HG02759 (cell line): Measurements from ENCODE around the gene FOCAD.
A peak's percentile ranks its signal among the peaks of the same experiment; 100 is the strongest.

ENCODE experiments used
- ATAC-seq: cut with Tn5 transposase; IDR thresholded peaks from one replicate; pipeline ENCODE4 v1.9.1; 2021; ENCODE audit warnings: mild to moderate bottlenecking, moderate library complexity; ENCODE audit not compliant: unreplicated experiment

The FOCAD gene

GRCh38 chr9:20870115-20870514 lies 186.1 kb downstream of the FOCAD start:
- ATAC-seq = no peak

DNA sequence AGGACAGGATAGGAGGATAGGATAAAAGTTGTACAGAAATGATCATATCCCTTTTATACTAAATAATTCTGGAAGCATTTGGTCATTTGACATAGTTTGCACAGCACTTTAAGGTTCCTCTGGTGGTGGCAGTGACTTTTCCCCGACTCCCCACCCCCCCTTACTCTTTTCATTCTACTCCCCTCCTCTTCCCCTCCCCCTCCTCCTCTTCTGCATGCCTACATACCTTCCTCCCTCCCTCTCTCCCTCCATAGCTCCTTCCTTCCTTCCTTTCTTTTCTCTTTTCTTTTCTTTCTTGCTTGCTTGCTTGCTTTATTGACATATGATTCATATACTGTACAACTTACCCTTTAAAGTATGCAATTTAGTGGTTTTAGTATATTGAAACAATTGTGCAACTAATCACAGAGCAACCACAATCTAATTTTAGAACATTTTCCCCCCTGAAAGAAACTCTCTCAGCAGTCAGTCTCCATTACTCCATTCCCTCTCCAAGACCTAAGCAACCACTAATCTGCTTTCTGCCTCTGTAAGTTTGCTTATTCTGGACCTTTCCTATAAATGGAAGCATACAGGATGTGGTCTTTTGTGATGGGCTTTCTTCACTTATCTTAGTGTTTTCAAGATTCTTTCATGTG lies 188.4 kb downstream of the FOCAD start:
- ATAC-seq = no peak

- ATAC-seq = no peak
Measured at GRCh38 chr9:20873240-20873865, 189.3 kb downstream of the FOCAD start.

DNA sequence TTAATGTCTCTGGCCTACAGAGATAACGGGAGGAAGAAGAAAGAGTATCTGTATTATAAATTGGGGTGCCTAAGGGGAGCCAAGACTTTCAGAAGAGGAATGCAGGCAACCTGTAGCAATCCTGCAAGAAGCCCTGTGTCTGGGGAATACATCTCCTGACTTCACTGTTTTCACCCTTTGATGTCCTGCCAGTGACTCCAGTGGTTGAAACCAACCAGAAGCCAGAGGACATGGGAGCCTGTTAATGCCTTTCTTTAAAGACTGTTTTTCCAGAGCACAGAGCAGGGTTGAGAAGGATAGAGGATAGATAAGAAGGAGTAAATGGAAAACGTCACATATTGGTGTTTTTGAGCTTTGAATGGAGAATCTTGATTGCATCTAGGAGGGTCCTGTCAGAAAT lies 196.2 kb downstream of the FOCAD start:
- ATAC-seq = no peak

- ATAC-seq = no peak
Measured at GRCh38 chr9:20880675-20881074, 196.6 kb downstream of the FOCAD start.

- ATAC-seq = peak; percentile 52
Measured at GRCh38 chr9:20884985-20885593, 201.0 kb downstream of the FOCAD start.

GRCh38 chr9:20898885-20899554 lies 215.0 kb downstream of the FOCAD start:
- no peak for ATAC-seq

DNA sequence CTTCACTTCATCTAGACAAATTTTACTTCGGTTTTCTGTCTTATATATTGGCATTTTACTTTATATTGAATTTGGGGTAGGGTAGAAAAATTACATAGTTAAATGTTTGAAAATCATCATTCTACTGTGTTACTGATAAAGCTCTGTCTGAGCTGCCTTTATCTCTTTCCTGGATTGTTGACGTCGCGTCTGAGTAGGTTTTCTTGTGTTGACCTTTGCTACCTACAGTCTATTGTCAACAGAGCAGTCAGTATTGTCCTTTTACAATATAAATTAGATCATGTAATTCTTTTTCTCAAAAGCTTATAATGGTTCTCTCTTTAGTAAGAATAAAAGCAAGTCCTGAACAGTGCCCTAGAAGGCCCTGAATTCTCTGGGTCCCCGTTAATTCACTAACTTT lies 219.2 kb downstream of the FOCAD start:
- ATAC-seq = no peak

DNA sequence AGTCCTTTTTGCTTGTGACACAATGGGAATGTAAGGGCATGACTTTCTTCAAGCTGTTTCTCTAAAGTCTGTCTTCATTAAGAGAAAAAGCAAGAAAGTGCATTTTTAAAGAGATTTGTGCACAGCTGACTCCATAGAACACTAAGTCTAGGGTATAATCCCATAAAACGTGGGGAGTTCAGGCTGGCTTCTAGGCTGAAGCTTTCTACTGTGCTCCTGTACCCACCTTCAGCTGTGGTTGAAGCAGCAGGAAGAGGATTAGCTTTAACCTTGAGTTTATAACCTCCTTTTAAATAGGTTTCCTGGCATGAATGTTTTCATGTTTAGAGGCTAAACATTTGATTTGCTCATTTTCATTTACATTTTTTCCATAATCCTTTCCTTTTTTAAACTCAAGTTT lies 220.9 kb downstream of the FOCAD start:
- no peak for ATAC-seq

DNA sequence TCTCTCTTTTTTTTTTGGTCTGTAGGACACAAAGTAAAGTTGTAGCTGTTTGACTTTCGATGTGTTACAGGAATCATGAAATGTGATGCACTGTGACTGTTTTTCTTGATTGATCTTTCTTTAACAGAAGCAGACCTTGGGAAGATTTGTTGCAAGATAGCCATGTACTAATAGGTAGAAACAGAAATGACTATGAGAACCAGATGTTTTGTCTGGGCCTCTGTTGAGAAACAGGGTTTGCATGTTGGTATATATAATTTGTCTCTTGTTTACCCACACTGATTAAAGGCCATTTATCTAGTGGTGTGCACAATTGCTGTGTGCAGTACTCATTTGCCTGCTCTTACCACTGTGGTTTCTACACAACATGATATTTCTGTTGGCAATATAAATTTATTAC lies 222.3 kb downstream of the FOCAD start:
- ATAC-seq = no peak

DNA sequence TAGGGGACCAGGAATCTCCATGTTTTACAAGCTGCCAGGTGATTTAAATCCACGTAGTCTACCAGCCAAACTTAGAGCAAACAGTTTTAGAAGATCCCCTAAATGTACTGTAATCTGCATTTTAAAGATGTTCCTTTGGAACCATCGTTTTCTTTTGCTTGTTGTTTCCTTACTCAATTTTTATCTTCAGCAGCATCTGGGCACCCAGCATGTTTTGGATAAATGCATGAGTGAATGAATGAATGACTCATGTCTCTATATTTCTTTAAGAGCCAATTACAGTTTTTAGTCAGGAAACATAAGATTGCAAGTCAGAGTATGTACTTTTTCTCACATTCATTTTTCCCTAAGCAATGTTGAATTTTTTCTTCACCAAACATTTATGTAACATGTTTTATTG lies 224.4 kb downstream of the FOCAD start:
- no peak for ATAC-seq

GRCh38 chr9:20914556-20914955 lies 230.5 kb downstream of the FOCAD start:
- ATAC-seq = no peak

DNA sequence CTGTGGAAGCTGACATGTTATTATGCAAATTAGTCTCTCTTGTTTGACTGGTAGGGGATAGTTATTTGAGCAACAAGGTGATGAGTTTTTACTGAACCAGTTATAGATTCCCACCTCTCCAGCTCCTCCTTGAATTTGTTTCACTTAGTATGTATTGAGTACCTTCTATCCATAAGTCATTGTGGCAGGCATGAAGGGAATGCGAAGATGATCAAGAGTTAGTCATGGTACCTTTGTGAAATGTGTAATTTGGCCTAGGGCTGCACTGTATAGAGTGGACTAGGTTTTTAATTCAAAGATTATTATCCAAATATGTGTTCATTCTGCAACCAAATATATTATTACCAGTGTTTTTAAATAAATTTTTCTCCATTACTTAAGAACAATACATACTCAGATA lies 237.3 kb downstream of the FOCAD start:
- ATAC-seq = no peak

DNA sequence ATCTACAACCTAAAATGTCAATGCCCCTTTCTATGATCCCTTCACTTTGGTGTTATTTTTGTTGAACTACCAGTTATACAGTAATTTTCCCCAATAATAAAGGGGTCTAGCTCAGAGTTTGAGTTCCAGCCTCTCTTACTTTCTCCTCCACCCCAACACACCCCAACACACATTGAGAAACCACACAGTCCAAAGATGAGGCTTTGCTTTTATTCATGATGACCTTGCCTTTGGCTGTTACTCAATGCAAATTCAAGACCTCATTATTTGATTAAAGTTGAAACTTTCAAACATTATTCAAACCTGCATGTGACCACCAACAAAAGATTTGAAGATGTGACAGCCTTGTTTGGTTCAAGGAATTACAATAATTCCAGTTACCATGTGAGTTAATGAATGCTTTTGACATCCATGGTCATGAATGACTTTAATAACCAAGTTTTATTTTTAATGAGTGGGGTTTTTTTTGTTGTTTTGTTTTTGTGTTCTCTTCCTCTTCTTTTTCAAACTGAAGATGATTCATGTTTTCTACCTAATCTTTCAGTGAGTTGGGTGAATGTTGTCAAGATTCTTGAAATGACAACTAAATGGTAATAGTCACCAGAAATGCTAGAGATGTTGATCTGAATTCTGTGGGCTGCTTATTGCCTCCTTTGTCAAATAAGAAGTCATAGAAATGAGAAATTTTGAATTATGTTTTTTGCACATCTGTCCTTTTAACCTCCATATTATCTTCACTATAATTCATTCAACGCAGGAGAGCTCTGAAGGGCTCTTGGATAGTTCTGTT lies 241.4 kb downstream of the FOCAD start:
- ATAC-seq = no peak

GRCh38 chr9:20929276-20929675 lies 245.2 kb downstream of the FOCAD start:
- no peak for ATAC-seq

DNA sequence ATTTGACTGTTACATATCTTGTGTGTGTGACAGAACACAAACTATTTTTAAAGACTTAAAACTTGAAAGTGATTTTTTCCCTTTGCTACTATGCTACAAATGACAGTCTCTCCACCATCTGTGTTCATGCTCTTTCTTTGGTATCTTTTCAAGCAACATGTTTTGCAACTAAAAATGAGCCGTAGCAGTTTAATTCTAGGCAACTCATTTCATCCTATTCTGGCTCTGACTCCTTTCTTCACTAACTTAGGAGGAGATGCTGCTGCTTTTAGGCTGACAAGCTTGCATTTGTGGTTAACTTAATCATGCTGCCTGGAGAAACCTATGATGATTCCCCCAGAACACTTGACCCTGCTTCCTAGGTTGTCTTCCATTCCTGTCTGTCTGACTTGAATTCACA lies 246.8 kb downstream of the FOCAD start:
- ATAC-seq = no peak

DNA sequence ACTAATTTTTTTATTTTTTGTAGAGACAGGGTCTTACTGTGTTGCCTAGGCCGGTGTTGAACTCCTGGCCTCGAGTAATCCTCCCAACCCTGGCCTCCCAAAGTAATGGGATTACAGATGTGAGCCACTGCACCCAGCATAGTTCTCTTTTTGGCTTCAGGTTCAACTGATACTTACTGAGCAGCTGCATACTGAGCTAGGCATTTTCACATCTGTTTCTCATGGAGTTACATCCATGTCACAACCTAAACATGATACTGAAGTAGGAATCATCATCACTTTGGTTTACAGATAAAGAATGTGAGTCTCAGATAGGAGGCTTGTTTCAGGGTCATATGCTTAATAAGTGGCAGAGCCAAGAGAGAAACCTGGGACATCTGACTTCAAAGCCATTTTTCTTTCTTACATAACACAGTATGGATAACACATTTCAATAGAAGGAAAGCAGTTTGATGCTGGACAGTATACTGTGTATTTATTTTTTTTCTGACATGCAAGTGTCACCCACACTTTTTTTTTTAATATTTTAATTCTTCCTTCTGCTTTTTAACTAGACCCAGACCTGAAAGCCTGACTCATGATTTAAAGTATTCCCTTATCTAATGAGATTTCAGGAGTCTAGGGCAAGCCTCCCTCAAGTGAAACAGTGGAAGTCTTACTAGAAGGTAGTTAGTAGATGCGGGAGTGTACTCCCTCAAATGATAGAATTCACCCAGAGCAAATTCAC lies 256.6 kb downstream of the FOCAD start:
- ATAC-seq = peak; percentile 38

- peak; percentile 99 for ATAC-seq
Measured at GRCh38 chr9:20941174-20941690, 257.2 kb downstream of the FOCAD start.

GRCh38 chr9:20944507-20944906 lies 260.4 kb downstream of the FOCAD start:
- no peak for ATAC-seq

- ATAC-seq = no peak
Measured at GRCh38 chr9:20945269-20945668, 261.2 kb downstream of the FOCAD start.
